PC-9 (cell line): Measurements from ENCODE around the gene DRC1. TPM values are rescaled to one million over a fixed set of nuclear protein-coding genes. Genes with fewer than 3 reads are reported as not detected.

ENCODE experiments used
- BruUV-seq: library from RNA; stranded (reverse); fragments of 400-500 nt; replicated peaks from 2 replicates; lab custom pipeline; 2021; lab: Mats Ljungman, UMichigan
- CTCF ChIA-PET: fragments of 300-600 bp; sonication (Branson Sonifier 250); formaldehyde crosslinking; loops from one replicate; lab custom pipeline; 2022; ENCODE audit warnings: antibody characterized with exemption; lab: Charles Lee
- POLR2A ChIA-PET: fragments of 300-600 bp; sonication (Branson Sonifier 250); formaldehyde crosslinking; loops from one replicate; lab custom pipeline; 2022; ENCODE audit warnings: antibody characterized with exemption; ENCODE audit not compliant: unreplicated experiment; lab: Charles Lee
- DNase-seq, 2 experiments: peaks; one replicate each; pipeline versions ENCODE4 v3.0.0 to v3.0.0-alpha.2; 2015 to 2022; ENCODE audit warnings: mixed read lengths in 1 of 2
- H2AFZ ChIP-seq: fragments of 200-600 bp; sonication (generic); 2 replicates; pipeline ENCODE4 v1.8.1; 2017; ENCODE audit warnings: antibody characterized with exemption
- H3F3A ChIP-seq: fragments of 200-600 bp; sonication (generic); 2 replicates; pipeline ENCODE4 v1.8.1; 2017; ENCODE audit warnings: antibody characterized with exemption, mild to moderate bottlenecking, low read depth; ENCODE audit not compliant: insufficient read depth
- H3K27ac ChIP-seq: fragments of 200-600 bp; sonication (generic); 2 replicates; pipeline ENCODE4 v1.6.1; 2016; ENCODE audit warnings: mixed run types
- H3K27me3 ChIP-seq: fragments of 200-600 bp; sonication (generic); 2 replicates; pipeline ENCODE4 v1.6.1; 2016; ENCODE audit warnings: low read depth, mixed run types; ENCODE audit not compliant: insufficient read depth
- H3K36me3 ChIP-seq: fragments of 200-600 bp; sonication (generic); 2 replicates; pipeline ENCODE4 v1.6.1; 2016; ENCODE audit warnings: low read depth, mixed run types
- H3K4me1 ChIP-seq: fragments of 200-600 bp; sonication (generic); replicated peaks from 2 replicates; pipeline ENCODE4 v1.6.1; 2016; ENCODE audit warnings: mixed run types; ENCODE audit not compliant: insufficient read depth
- H3K4me2 ChIP-seq: fragments of 200-600 bp; sonication (generic); 2 replicates; pipeline ENCODE4 v1.6.1; 2017; ENCODE audit warnings: mixed run types
- H3K4me3 ChIP-seq: fragments of 200-600 bp; sonication (generic); 2 replicates; pipeline ENCODE4 v1.6.1; 2016; ENCODE audit warnings: mixed run types
- H3K79me2 ChIP-seq: fragments of 200-600 bp; sonication (generic); 2 replicates; pipeline ENCODE4 v1.6.1; 2017; ENCODE audit warnings: low read depth, mixed run types
- H3K9me2 ChIP-seq: fragments of 200-600 bp; sonication (generic); 2 replicates; pipeline ENCODE4 v1.8.1; 2017; ENCODE audit warnings: mild to moderate bottlenecking; ENCODE audit not compliant: insufficient read depth
- H3K9me3 ChIP-seq: fragments of 200-600 bp; sonication (generic); 2 replicates; pipeline ENCODE4 v1.8.1; 2016; ENCODE audit warnings: low read depth; ENCODE audit not compliant: insufficient read depth
- H4K20me1 ChIP-seq: fragments of 200-600 bp; sonication (generic); 2 replicates; pipeline ENCODE4 v1.8.1; 2017; ENCODE audit not compliant: insufficient read depth
- CTCF ChIP-seq: fragments of 200-600 bp; sonication (generic); conservative IDR thresholded peaks from 2 replicates; pipeline ENCODE4 v1.6.1; 2017; ENCODE audit warnings: mixed run types, antibody characterized with exemption, mild to moderate bottlenecking, moderate library complexity
- EZH2 ChIP-seq: fragments of 200-600 bp; sonication (generic); IDR thresholded peaks from 2 replicates; pipeline ENCODE4 v1.8.0; 2017; ENCODE audit warnings: antibody characterized with exemption, low read depth
- intact Hi-C: fragments of 100-400 bp; cut with micrococcal nuclease; formaldehyde crosslinking; loops from one replicate; pipeline ENCODE4 v1.10.0; 2022; ENCODE audit not compliant: unreplicated experiment
- total RNA-seq: library from RNA; stranded (reverse); gene quantifications from 2 replicates; pipeline ENCODE4 v1.2.3, GENCODE V29; 2021

Gene DRC1
- total RNA-seq, 1 experiment from 2014 or later, result 6.4 TPM

- no peaks in the 10 kb centered on the region for H3F3A ChIP-seq
- ChIA-PET POLR2A (no interaction called here), CTCF (no interaction called here)
- no peaks in the 10 kb centered on the region for H4K20me1 ChIP-seq
- no peak overlapping the region for H3K4me2 ChIP-seq
- BruUV-seq, result no TSS peak
- H3K4me1 ChIP-seq, result peaks cover 4% of the 10 kb centered on the region; the same call in 1 of the 2 replicates
- no peak for DNase-seq
- no peak for TF ChIP-seq EZH2
- no peak overlapping the region for H2AFZ ChIP-seq
- H3K9me3 ChIP-seq, result no peaks in the 10 kb centered on the region
- H3K4me3 ChIP-seq, result no peak overlapping the region
- H3K36me3 ChIP-seq, result no peaks in the 10 kb centered on the region
- no peaks in the 10 kb centered on the region for H3K9me2 ChIP-seq
- intact Hi-C loops, result no loop called here
- H3K79me2 ChIP-seq, result no peaks in the 10 kb centered on the region
- H3K27ac ChIP-seq, result no peak overlapping the region
- no peaks in the 10 kb centered on the region for H3K27me3 ChIP-seq
Measured at GRCh38 chr2:26428846-26429245, 27.1 kb downstream of the DRC1 start.

GRCh38 chr2:26429779-26430578 is 28.3 kb downstream of the DRC1 start:
- Histone ChIP-seq H3K4me2 (no peak overlapping the region), H3K4me1 (peaks cover 6% of the 10 kb centered on the region), H3F3A (no peaks in the 10 kb centered on the region), H2AFZ (no peak overlapping the region), H3K9me3 (no peaks in the 10 kb centered on the region), H3K36me3 (no peaks in the 10 kb centered on the region), H4K20me1 (no peaks in the 10 kb centered on the region), H3K79me2 (no peaks in the 10 kb centered on the region), H3K27ac (no peak overlapping the region), H3K4me3 (no peak overlapping the region), H3K9me2 (no peaks in the 10 kb centered on the region), H3K27me3 (no peaks in the 10 kb centered on the region)
- DNase-seq, result peak in 1 of 2 experiments; percentile 34
- ChIA-PET POLR2A (interaction anchor here (0.6 to 0.7 kb wide), 3 partner anchors 84 to 315 kb away, joined by 3 read pairs; partner anchors contain the start of gene SELENOI), CTCF (interaction anchor here (0.9 kb wide), 1 partner anchor 148 kb away, joined by 4 read pairs; no protein-coding TSS in a partner anchor)
- intact Hi-C loops, result no loop called here
- TF ChIP-seq CTCF, result no peak
- TF ChIP-seq EZH2, result no peak
- BruUV-seq, result no TSS peak

- Histone ChIP-seq H3K4me1 (peaks cover 12% of the 10 kb centered on the region), H3K27ac (no peak overlapping the region), H3K4me2 (no peak overlapping the region), H3F3A (no peaks in the 10 kb centered on the region), H3K36me3 (no peaks in the 10 kb centered on the region), H3K9me3 (no peaks in the 10 kb centered on the region), H3K4me3 (no peak overlapping the region), H3K9me2 (no peaks in the 10 kb centered on the region), H3K79me2 (no peaks in the 10 kb centered on the region), H2AFZ (no peak overlapping the region), H4K20me1 (no peaks in the 10 kb centered on the region), H3K27me3 (no peaks in the 10 kb centered on the region)
- ChIA-PET POLR2A (no interaction called here), CTCF (no interaction called here)
- TF ChIP-seq CTCF, result no peak
- no peak for TF ChIP-seq EZH2
- intact Hi-C loops, result no loop called here
- BruUV-seq, result no TSS peak
- DNase-seq, result peak in 1 of 2 experiments; percentile 28
Measured at GRCh38 chr2:26430826-26431225, 29.1 kb downstream of the DRC1 start.
